Body of pancreas (tissue), 4 donors: Measurements from ENCODE around the gene SPATA13.

Source experiments
- CTCF ChIP-seq, 7 experiments: fragments of 450-650 bp in 4 of 7; fragments of 200-600 bp in 3 of 7; sonication (generic) in 3 of 7; IDR thresholded peaks; one replicate each; pipeline ENCODE4 v1.5.1; 2016 to 2019; ENCODE audit warnings: antibody characterized with exemption in 7 of 7
- POLR2A ChIP-seq, 3 donors: fragments of 450-650 bp; IDR thresholded peaks; one replicate each; pipeline ENCODE4 v1.6.1; 2016; ENCODE audit warnings: antibody characterized with exemption in 3 of 3, mild to moderate bottlenecking in 2 of 3

GRCh38 chr13:24328145-24328544 is 167.6 kb downstream of the SPATA13 start:
- TF ChIP-seq CTCF (IDR thresholded peaks at IDR 0.05) (no peak), POLR2A (IDR thresholded peaks at IDR 0.05) (no peak)
